T-helper 1 cell (primary cell): ENCODE measurements around the gene PKHD1.

Experiments
- DNase-seq, 5 donors: peaks; one replicate each; pipeline ENCODE4 v3.0.0-alpha.2; 2012 to 2020

The PKHD1 gene

GRCh38 chr6:51675020-51675921 is 412.1 kb downstream of the PKHD1 start:
- DNase-seq, result no peak

- no peak for DNase-seq
These were observed 423.9 kb downstream of the PKHD1 start for GRCh38 chr6:51663525-51663924.

- no peak for DNase-seq
These were observed 426.6 kb downstream of the PKHD1 start for GRCh38 chr6:51660767-51661166.

GRCh38 chr6:51657491-51657890 is 429.9 kb downstream of the PKHD1 start:
- no peak for DNase-seq

- DNase-seq, result no peak
These were observed 431.9 kb downstream of the PKHD1 start for GRCh38 chr6:51655517-51655916.

GRCh38 chr6:51654647-51655046 is 432.8 kb downstream of the PKHD1 start:
- no peak for DNase-seq

GRCh38 chr6:51651132-51651817 is 436.1 kb downstream of the PKHD1 start:
- no peak for DNase-seq

- DNase-seq, result no peak
These were observed 438.6 kb downstream of the PKHD1 start for GRCh38 chr6:51648774-51649173.

GRCh38 chr6:51648236-51648635 is 439.2 kb downstream of the PKHD1 start:
- DNase-seq, result no peak

GRCh38 chr6:51644426-51644825 is 443.0 kb downstream of the PKHD1 start:
- DNase-seq, result no peak

- DNase-seq, result no peak
These were observed 447.4 kb downstream of the PKHD1 start for GRCh38 chr6:51640021-51640420.

- no peak for DNase-seq
These were observed 454.0 kb downstream of the PKHD1 start for GRCh38 chr6:51633424-51633823.

GRCh38 chr6:51630011-51630410 is 457.4 kb downstream of the PKHD1 start:
- no peak for DNase-seq

GRCh38 chr6:51626391-51626790 is 461.0 kb downstream of the PKHD1 start:
- DNase-seq, result no peak

GRCh38 chr6:51625566-51625965 is 461.8 kb downstream of the PKHD1 start:
- DNase-seq, result no peak

GRCh38 chr6:51620971-51621370 is 466.4 kb downstream of the PKHD1 start:
- no peak for DNase-seq

- DNase-seq, result no peak
These were observed 468.2 kb downstream of the PKHD1 start for GRCh38 chr6:51619042-51619799.

- DNase-seq, result no peak
These were observed 468.9 kb downstream of the PKHD1 start for GRCh38 chr6:51618563-51618962.

GRCh38 chr6:51617751-51618150 is 469.7 kb downstream of the PKHD1 start:
- DNase-seq, result no peak

GRCh38 chr6:51616243-51616642 is 471.2 kb downstream of the PKHD1 start:
- DNase-seq, result no peak

- DNase-seq, result no peak
These were observed 472.7 kb downstream of the PKHD1 start for GRCh38 chr6:51614725-51615124.

- DNase-seq, result no peak
These were observed 473.9 kb downstream of the PKHD1 start for GRCh38 chr6:51613558-51613957.

GRCh38 chr6:51608932-51609331 is 478.5 kb downstream of the PKHD1 start:
- DNase-seq, result no peak
